Naive B cell (primary cell): Measurements from ENCODE around the gene ZIC4. TPM values are rescaled to one million over a fixed set of nuclear protein-coding genes. Genes with fewer than 3 reads are reported as not detected.
A peak's percentile ranks its signal among the peaks of the same experiment; 100 is the strongest.

Source experiments
- ATAC-seq, 2 donors: fragments of 150-1000 bp; cut with Tn5 transposase; 2 replicates each; pipeline ENCODE4 v1.10.0; 2021; ENCODE audit warnings: low read depth in 2 of 2, mild to moderate bottlenecking in 2 of 2, moderate library complexity in 2 of 2
- DNase-seq: peaks from one replicate; pipeline ENCODE4 v3.0.0; 2022
- H3K27ac Mint-ChIP-seq, 6 donors: one replicate each; pipeline ENCODE4 v1.8.0; 2020 to 2022; ENCODE audit warnings: mild to moderate bottlenecking in 6 of 6, mixed read lengths in 6 of 6, moderate library complexity in 5 of 6, inconsistent platforms in 2 of 6
- H3K27me3 Mint-ChIP-seq, 3 donors: one replicate each; pipeline ENCODE4 v1.8.0; 2021 to 2022; ENCODE audit warnings: mixed read lengths in 3 of 3, mild to moderate bottlenecking in 1 of 3
- H3K36me3 Mint-ChIP-seq, 2 donors: one replicate each; pipeline ENCODE4 v1.8.0; 2020 to 2022; ENCODE audit warnings: mixed read lengths in 2 of 2, inconsistent platforms in 1 of 2, mild to moderate bottlenecking in 1 of 2
- H3K4me1 Mint-ChIP-seq, 3 donors: one replicate each; pipeline ENCODE4 v1.8.0; 2020 to 2022; ENCODE audit warnings: mixed read lengths in 3 of 3, inconsistent platforms in 1 of 3, mild to moderate bottlenecking in 1 of 3, moderate library complexity in 1 of 3
- H3K4me3 Mint-ChIP-seq, 8 donors: one replicate each; pipeline ENCODE4 v1.8.0; 2020 to 2022; ENCODE audit warnings: mild to moderate bottlenecking in 8 of 8, mixed read lengths in 8 of 8, moderate library complexity in 8 of 8, inconsistent platforms in 2 of 8
- H3K9me3 Mint-ChIP-seq, 7 donors: one replicate each; pipeline ENCODE4 v1.8.0; 2020 to 2022; ENCODE audit warnings: mixed read lengths in 7 of 7, mild to moderate bottlenecking in 5 of 7, inconsistent platforms in 2 of 7, moderate library complexity in 1 of 7
- polyA plus RNA-seq, 6 donors: library from polyadenylated mRNA; unstranded; fragments of 300-500 nt; fragmentation: Illumina TruSeq; gene quantifications; one replicate each; pipeline ENCODE4 v1.2.3, GENCODE V29; 2021; ENCODE audit warnings: low read depth in 6 of 6

The ZIC4 gene
- polyA plus RNA-seq, 6 donors from 2014 or later: not detected

DNA sequence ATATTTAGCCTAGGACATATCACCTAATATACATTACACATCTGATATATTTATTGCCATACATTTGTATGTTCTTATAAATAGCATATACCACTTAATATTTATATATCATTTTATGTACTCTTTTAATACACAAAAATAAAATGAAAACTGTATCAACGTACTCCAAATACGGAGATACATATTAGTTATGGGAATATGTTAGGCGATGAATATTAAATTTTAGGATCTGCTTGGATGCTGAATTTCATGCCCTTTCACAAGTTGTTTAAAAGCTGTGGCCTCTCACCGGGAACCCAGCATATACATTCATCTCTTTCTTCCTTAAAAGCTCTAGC is 50.6 kb downstream of the ZIC4 start:
- H3K4me3 Mint-ChIP-seq: no peak overlapping the region
- no peak overlapping the region for H3K27ac Mint-ChIP-seq
- H3K27me3 Mint-ChIP-seq: peaks cover 56 to 70% (median 66%) of the 10 kb centered on the region in 3 donors

GRCh38 chr3:147355084-147355752 is 51.1 kb downstream of the ZIC4 start:
- Mint-ChIP-seq H3K27ac (peak overlapping the region in 2 of 6 donors; percentile 49 to 52), H3K36me3 (peaks cover 7% of the 10 kb centered on the region in 2 donors), H3K27me3 (peaks cover 51 to 66% (median 65%) of the 10 kb centered on the region in 3 donors), H3K9me3 (peaks cover 0 to 26% (median 5%) of the 10 kb centered on the region in 7 donors), H3K4me3 (peak overlapping the region in 1 of 8 donors; percentile 35), H3K4me1 (no peaks in the 10 kb centered on the region)
- DNase-seq (no peak), ATAC-seq (no peak)

More for the DNA sequence above, 50.6 kb downstream of the ZIC4 start:
- ATAC-seq (no peak), DNase-seq (no peak)
- Mint-ChIP-seq H3K4me1 (no peaks in the 10 kb centered on the region), H3K36me3 (peaks cover 7% of the 10 kb centered on the region in 2 donors), H3K9me3 (peaks cover 0 to 23% (median 5%) of the 10 kb centered on the region in 7 donors)

DNA sequence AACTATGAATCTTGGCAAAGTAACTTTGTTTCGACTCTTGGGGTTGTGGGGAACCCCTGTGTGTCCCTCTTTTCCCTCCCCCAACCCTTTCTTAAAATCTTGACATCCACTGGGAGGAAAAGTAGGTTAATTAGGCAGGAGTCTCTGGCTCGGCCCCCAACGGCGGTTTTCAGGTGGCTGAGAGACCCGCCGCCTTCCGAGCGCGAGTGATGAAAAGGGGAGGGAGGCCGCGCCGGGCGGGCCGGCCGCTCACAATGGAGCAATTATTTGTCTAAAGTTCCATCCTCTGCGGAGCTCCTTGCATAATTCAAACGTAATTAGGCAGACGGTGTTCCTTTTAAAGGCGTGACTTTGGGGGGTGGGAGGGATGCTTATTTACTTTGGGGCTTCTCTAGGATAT is 51.7 kb downstream of the ZIC4 start:
- DNase-seq (no peak), ATAC-seq (no peak)
- no peaks in the 10 kb centered on the region for H3K4me1 Mint-ChIP-seq
- H3K27ac Mint-ChIP-seq: no peak overlapping the region
- H3K27me3 Mint-ChIP-seq: peaks cover 45 to 62% (median 59%) of the 10 kb centered on the region in 3 donors
- peaks cover 7% of the 10 kb centered on the region in 2 donors for H3K36me3 Mint-ChIP-seq
- peaks cover 0 to 21% (median 5%) of the 10 kb centered on the region in 7 donors for H3K9me3 Mint-ChIP-seq
- H3K4me3 Mint-ChIP-seq: no peak overlapping the region

GRCh38 chr3:147351301-147351700 is 55.0 kb downstream of the ZIC4 start:
- H3K9me3 Mint-ChIP-seq: peaks cover 0 to 14% (median 2%) of the 10 kb centered on the region in 7 donors
- DNase-seq (no peak), ATAC-seq (no peak)
- no peaks in the 10 kb centered on the region for H3K4me1 Mint-ChIP-seq
- H3K27ac Mint-ChIP-seq: no peak overlapping the region
- H3K36me3 Mint-ChIP-seq: peaks cover 0 to 4% of the 10 kb centered on the region in 2 donors
- H3K27me3 Mint-ChIP-seq: peaks cover 23 to 36% (median 32%) of the 10 kb centered on the region in 3 donors
- H3K4me3 Mint-ChIP-seq: no peak overlapping the region

GRCh38 chr3:147348976-147349375 is 57.4 kb downstream of the ZIC4 start:
- no peak for DNase-seq
- no peak for ATAC-seq
- peaks cover 0 to 5% of the 10 kb centered on the region in 2 donors for H3K36me3 Mint-ChIP-seq
- peaks cover 8 to 17% (median 10%) of the 10 kb centered on the region in 3 donors for H3K27me3 Mint-ChIP-seq
- H3K4me3 Mint-ChIP-seq: no peak overlapping the region
- no peaks in the 10 kb centered on the region for H3K4me1 Mint-ChIP-seq
- peaks cover 0 to 5% (median 0%) of the 10 kb centered on the region in 7 donors for H3K9me3 Mint-ChIP-seq
- peak overlapping the region in 1 of 6 donors; percentile 9 for H3K27ac Mint-ChIP-seq

DNA sequence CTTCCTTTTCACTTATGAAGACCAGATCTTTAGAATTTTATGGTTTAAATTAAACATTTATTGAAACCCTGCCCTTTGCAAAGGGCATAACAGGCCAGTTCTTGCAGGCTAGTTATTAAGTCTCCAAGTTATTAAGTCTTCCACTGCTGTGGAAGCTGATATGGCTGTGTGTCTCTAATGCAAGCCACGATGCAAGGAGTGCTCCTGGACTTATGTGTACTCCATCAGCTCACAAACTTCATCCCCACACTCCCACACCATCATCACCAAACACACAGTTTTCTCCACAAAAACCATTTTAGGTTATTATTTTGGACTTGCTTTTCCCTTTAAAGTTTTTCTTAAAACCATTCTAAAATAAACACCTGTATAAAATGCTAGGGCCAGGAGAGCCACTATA is 62.4 kb downstream of the ZIC4 start:
- peaks cover 0 to 5% of the 10 kb centered on the region in 2 donors for H3K36me3 Mint-ChIP-seq
- no peak overlapping the region for H3K4me3 Mint-ChIP-seq
- DNase-seq: no peak
- ATAC-seq: no peak
- no peak overlapping the region for H3K27ac Mint-ChIP-seq
- H3K27me3 Mint-ChIP-seq: peaks cover 0 to 7% (median 0%) of the 10 kb centered on the region in 3 donors
- H3K9me3 Mint-ChIP-seq: peaks cover 0 to 4% (median 0%) of the 10 kb centered on the region in 7 donors
- H3K4me1 Mint-ChIP-seq: no peaks in the 10 kb centered on the region

GRCh38 chr3:147341727-147342126 is 64.6 kb downstream of the ZIC4 start:
- no peak for ATAC-seq
- H3K27ac Mint-ChIP-seq: no peak overlapping the region
- H3K9me3 Mint-ChIP-seq: peaks cover 0 to 2% (median 0%) of the 10 kb centered on the region in 7 donors
- no peak for DNase-seq
- H3K36me3 Mint-ChIP-seq: peaks cover 0 to 5% of the 10 kb centered on the region in 2 donors
- H3K4me3 Mint-ChIP-seq: no peak overlapping the region
- no peaks in the 10 kb centered on the region for H3K4me1 Mint-ChIP-seq
- H3K27me3 Mint-ChIP-seq: peaks cover 0 to 7% (median 3%) of the 10 kb centered on the region in 3 donors

DNA sequence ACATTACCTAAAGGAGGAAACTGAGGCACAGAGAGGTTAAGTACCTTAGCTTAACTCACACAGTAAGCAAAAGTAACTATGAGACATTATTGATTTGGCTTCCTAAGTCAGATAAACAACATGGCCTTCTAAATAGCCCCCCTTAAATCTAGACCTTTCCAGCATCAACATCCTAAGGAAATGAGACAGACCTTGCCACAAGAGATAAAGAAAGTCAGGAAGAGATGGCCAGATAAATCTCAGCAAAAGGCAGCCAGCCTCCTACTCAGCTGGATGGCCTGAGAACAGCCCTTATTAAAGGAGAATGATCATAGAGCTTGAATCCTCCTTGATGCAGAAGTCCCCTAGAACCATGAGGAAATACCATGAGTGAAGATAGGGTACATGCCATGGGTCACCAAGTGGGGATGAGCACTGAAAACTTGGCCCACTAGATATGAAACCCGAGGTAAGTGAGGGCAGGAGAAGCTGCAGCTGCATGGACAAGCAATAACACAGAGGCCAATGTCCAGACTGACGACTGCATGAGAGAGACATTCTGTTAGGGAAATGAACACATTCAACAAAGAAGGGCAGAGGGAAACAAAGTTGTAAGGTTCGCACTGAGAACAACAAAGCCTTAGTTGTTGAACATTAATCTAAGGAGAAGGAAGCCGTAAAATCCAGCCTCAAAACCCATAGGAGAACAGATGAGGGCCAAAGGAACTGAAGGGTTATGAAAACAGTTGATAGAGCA is 69.6 kb downstream of the ZIC4 start:
- H3K4me3 Mint-ChIP-seq: no peak overlapping the region
- H3K27ac Mint-ChIP-seq: no peak overlapping the region
- H3K9me3 Mint-ChIP-seq: no peaks in the 10 kb centered on the region

More for the DNA sequence above, 69.6 kb downstream of the ZIC4 start:
- ATAC-seq: no peak
- peaks cover 0 to 3% (median 0%) of the 10 kb centered on the region in 3 donors for H3K27me3 Mint-ChIP-seq
- no peak for DNase-seq
- H3K36me3 Mint-ChIP-seq: no peaks in the 10 kb centered on the region
- no peaks in the 10 kb centered on the region for H3K4me1 Mint-ChIP-seq

Other genes with a start within 250 kb of the ZIC4 start
- gene ZIC1, start 2.8 kb upstream of the ZIC4 start, polyA plus RNA-seq: not detected